Activated CD8-positive, alpha-beta T cell treated with anti-CD3 and anti-CD28 coated beads, Interleukin-2, amount 10 ng/mL, durations not matched to agents 7 days and 5 days (primary cell): ENCODE data around the gene PRDX1. TPM values are rescaled to one million over a fixed set of nuclear protein-coding genes. Genes with fewer than 3 reads are reported as not detected.
"Not testable (repeated sequence)": the region's sequence is repeated elsewhere in the genome, so short reads cannot be mapped to it uniquely, and the experiment has no call there.

Experiments
- ATAC-seq: fragments of 150-1000 bp; cut with Tn5 transposase; one replicate; pipeline ENCODE4 v1.10.0; 2021; ENCODE audit warnings: moderate library complexity
- CTCF ChIA-PET: fragments of 350-600 bp; sonication (Branson Sonifier 250); formaldehyde crosslinking; loops from one replicate; lab custom pipeline; 2021; ENCODE audit warnings: antibody characterized with exemption; lab: Charles Lee
- POLR2A ChIA-PET: fragments of 350-600 bp; sonication (Branson Sonifier 250); formaldehyde crosslinking; loops from one replicate; lab custom pipeline; 2021; ENCODE audit warnings: antibody characterized with exemption; lab: Charles Lee
- DNase-seq: peaks from one replicate; pipeline ENCODE4 v3.0.0-alpha.2; 2020
- H3K27ac Mint-ChIP-seq: one replicate; pipeline ENCODE4 v1.8.0; 2021; ENCODE audit warnings: mild to moderate bottlenecking, mixed read lengths
- H3K27me3 Mint-ChIP-seq: one replicate; pipeline ENCODE4 v1.8.0; 2021; ENCODE audit warnings: low read depth, mixed read lengths
- H3K36me3 Mint-ChIP-seq: one replicate; pipeline ENCODE4 v1.8.0; 2021; ENCODE audit warnings: low read depth, mixed read lengths
- H3K4me1 Mint-ChIP-seq: one replicate; pipeline ENCODE4 v1.8.0; 2021; ENCODE audit warnings: low read depth, mixed read lengths
- H3K4me3 Mint-ChIP-seq: one replicate; pipeline ENCODE4 v1.8.0; 2021; ENCODE audit warnings: mild to moderate bottlenecking, mixed read lengths
- H3K9me3 Mint-ChIP-seq: one replicate; pipeline ENCODE4 v1.8.0; 2022; ENCODE audit warnings: mixed read lengths; ENCODE audit not compliant: insufficient read depth
- total RNA-seq, 2 experiments: library from RNA; stranded (reverse); gene quantifications; one replicate each; pipeline ENCODE4 v1.2.3, GENCODE V29; 2021

Gene PRDX1
- total RNA-seq, 2 experiments from 2014 or later, result 250 to 251 TPM

- ATAC-seq (no peak), DNase-seq (no peak)
- Mint-ChIP-seq H3K27me3 (peaks cover 7% of the 10 kb centered on the region), H3K4me3 (no peak overlapping the region), H3K9me3 (no peaks in the 10 kb centered on the region), H3K36me3 (no peaks in the 10 kb centered on the region), H3K27ac (no peak overlapping the region), H3K4me1 (peaks cover 8% of the 10 kb centered on the region)
- POLR2A ChIA-PET, result interaction anchor here (0.9 to 3.3 kb wide), 4 partner anchors 14 to 197 kb away, joined by 3 to 19 read pairs (median 4); partner anchors contain the start of genes AKR1A1, MUTYH, PRDX1 and TOE1
- CTCF ChIA-PET, result interaction anchor here (1.1 to 1.7 kb wide), 3 partner anchors 15 to 33 kb away, joined by 3 to 5 read pairs (median 4); no protein-coding TSS in a partner anchor
Measured at GRCh38 chr1:45536886-45537285, 15.2 kb upstream of the PRDX1 start.

DNA sequence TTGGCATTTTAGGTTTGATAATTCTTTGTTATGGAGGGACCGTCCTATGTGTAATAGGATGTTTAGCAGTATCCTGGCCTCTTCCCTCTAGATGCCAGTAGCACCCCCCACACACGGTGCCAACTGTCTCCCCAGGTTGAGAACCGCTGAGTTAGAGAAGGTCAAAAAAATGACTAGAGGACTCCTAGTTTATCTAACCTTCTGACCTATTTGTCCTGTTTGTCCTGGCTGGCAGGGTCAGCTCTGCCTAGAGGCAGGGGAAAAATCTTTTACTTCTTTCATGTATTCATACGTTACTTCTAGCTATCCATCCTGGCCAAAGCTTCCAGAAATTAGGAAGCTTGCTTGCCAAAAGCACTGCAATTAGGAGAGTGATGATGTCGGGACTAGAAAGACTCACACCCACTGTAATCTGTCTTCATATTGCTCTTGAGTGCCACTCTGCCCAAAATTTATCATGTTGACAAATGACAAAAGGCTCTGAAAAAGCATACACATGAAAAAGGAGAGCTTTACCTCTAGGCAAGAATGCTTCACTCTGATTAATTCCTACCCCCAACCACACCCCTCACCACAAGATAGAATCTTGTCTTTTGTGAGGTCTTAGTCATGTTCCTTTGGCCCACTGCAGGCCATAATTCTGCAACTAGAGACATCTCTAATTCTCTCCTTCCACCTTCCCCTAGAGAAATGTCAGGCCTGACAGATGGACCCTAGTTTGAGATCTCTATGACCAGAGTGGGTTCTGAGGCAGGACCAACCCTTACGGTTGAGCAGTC, 14.5 kb upstream of the PRDX1 start:
- ATAC-seq, result peak; percentile 23
- Mint-ChIP-seq H3K27me3 (peaks cover 9% of the 10 kb centered on the region), H3K36me3 (no peaks in the 10 kb centered on the region), H3K27ac (no peak overlapping the region), H3K9me3 (no peaks in the 10 kb centered on the region), H3K4me3 (no peak overlapping the region), H3K4me1 (peaks cover 8% of the 10 kb centered on the region)
- CTCF ChIA-PET, result interaction anchor here (0.9 to 1.7 kb wide), 4 partner anchors 14 to 33 kb away, joined by 3 to 5 read pairs (median 4); partner anchors contain the start of gene AKR1A1
- DNase-seq, result no peak
- POLR2A ChIA-PET, result interaction anchor here (1.0 to 3.3 kb wide), 2 partner anchors 15 to 197 kb away, joined by 3 to 19 read pairs; partner anchors contain the start of gene PRDX1

- Mint-ChIP-seq H3K4me1 (peaks cover 7% of the 10 kb centered on the region), H3K27me3 (peaks cover 6% of the 10 kb centered on the region), H3K36me3 (no peaks in the 10 kb centered on the region), H3K27ac (no peak overlapping the region), H3K9me3 (no peaks in the 10 kb centered on the region), H3K4me3 (no peak overlapping the region)
- POLR2A ChIA-PET, result no interaction called here
- no peak for ATAC-seq
- CTCF ChIA-PET, result interaction anchor here (1.0 kb wide), 1 partner anchor 11 kb away, joined by 3 read pairs; no protein-coding TSS in a partner anchor
- no peak for DNase-seq
Measured at GRCh38 chr1:45531873-45532272, 10.2 kb upstream of the PRDX1 start.

DNA sequence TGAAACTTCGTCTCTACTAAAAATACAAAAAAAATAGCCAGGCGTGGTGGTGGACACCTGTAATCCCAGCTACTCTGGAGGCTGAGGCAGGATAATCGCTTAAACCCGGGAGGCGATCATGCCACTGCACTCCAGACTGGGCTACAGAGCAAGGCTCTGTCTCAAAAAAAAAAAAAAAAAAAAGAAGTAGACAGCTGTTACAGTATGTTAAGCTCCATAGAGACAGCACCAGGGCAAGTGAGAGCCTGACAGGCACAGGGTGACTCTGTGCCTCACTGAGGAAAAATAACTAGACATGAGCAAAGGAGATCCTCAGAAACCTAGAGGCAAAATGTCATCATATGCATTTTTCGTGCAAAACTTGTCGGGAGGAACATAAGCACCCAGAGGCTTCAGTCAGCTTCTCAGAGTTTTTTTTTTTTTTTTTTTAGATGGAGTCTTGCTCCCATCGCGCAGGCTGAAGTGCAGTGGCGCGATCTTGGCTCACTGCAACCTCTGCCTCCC, 9.0 kb upstream of the PRDX1 start:
- H3K9me3 Mint-ChIP-seq, result no peaks in the 10 kb centered on the region
- peaks cover 12% of the 10 kb centered on the region for H3K27me3 Mint-ChIP-seq
- H3K27ac Mint-ChIP-seq, result no peak overlapping the region
- ChIA-PET POLR2A (interaction anchor here (0.8 kb wide), 1 partner anchor 9 kb away, joined by 3 read pairs; the partner anchor contains the start of gene PRDX1), CTCF (interaction anchor here (1.0 kb wide), 1 partner anchor 15 kb away, joined by 5 read pairs; no protein-coding TSS in a partner anchor)
- H3K4me1 Mint-ChIP-seq, result no peaks in the 10 kb centered on the region
- H3K4me3 Mint-ChIP-seq, result no peak overlapping the region
- no peaks in the 10 kb centered on the region for H3K36me3 Mint-ChIP-seq
- DNase-seq (no peak), ATAC-seq (no peak)

GRCh38 chr1:45526135-45526644, 4.5 kb upstream of the PRDX1 start:
- no peak for ATAC-seq
- DNase-seq, result no peak
- Mint-ChIP-seq H3K27ac (no peak overlapping the region), H3K4me3 (no peak overlapping the region), H3K27me3 (peaks cover 14% of the 10 kb centered on the region), H3K9me3 (no peaks in the 10 kb centered on the region), H3K36me3 (peaks cover 2% of the 10 kb centered on the region), H3K4me1 (peaks cover 19% of the 10 kb centered on the region)
- ChIA-PET CTCF (no interaction called here), POLR2A (interaction anchor here (0.6 kb wide), 1 partner anchor 13 kb away, joined by 3 read pairs; no protein-coding TSS in a partner anchor)

DNA sequence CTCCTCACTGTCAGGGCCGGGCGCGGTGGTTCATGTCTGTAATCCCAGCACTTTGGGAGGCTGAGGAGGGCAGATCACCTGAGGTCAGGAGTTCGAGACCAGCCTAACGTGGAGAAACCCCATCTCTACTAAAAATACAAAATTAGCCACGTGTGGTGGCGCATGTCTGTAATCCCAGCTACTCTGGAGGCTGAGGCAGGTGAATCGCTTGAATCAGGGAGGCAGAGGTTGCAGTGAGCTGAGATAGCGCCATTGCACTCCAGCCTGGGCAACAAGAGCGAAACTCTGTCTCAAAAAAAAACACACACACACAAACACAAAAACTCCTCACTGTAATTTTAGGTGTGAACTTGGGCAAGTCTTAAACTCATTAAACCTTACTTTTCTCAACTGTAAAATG, 2.3 kb upstream of the PRDX1 start:
- POLR2A ChIA-PET, result interaction anchor here (0.7 to 3.8 kb wide), 4 partner anchors 21 to 117 kb away, joined by 3 to 55 read pairs (median 4); no protein-coding TSS in a partner anchor
- CTCF ChIA-PET, result interaction anchor here (1.4 to 2.0 kb wide), 3 partner anchors 11 to 47 kb away, joined by 4 to 10 read pairs (median 5); no protein-coding TSS in a partner anchor
- Mint-ChIP-seq H3K4me1 (peaks cover 30% of the 10 kb centered on the region), H3K27me3 (peaks cover 14% of the 10 kb centered on the region)
- not testable (repeated sequence) for H3K27ac Mint-ChIP-seq, DNase-seq, H3K9me3 Mint-ChIP-seq, ATAC-seq, H3K4me3 Mint-ChIP-seq, H3K36me3 Mint-ChIP-seq

- not testable (repeated sequence) for H3K4me3 Mint-ChIP-seq, H3K27ac Mint-ChIP-seq, H3K9me3 Mint-ChIP-seq, ATAC-seq, DNase-seq
- H3K4me1 Mint-ChIP-seq, result peaks cover 34% of the 10 kb centered on the region
- POLR2A ChIA-PET, result interaction anchor here (1.3 to 3.8 kb wide), 3 partner anchors 21 to 163 kb away, joined by 3 to 55 read pairs (median 14); partner anchors contain the start of gene GPBP1L1
- CTCF ChIA-PET, result interaction anchor here (1.4 to 2.0 kb wide), 3 partner anchors 11 to 47 kb away, joined by 4 to 10 read pairs (median 5); no protein-coding TSS in a partner anchor
- H3K36me3 Mint-ChIP-seq, result peaks cover 11% of the 10 kb centered on the region
- H3K27me3 Mint-ChIP-seq, result peaks cover 14% of the 10 kb centered on the region
Measured at GRCh38 chr1:45523516-45523915, 1.8 kb upstream of the PRDX1 start.

GRCh38 chr1:45522324-45523104, 830 bp upstream of the PRDX1 start:
- H3K27me3 Mint-ChIP-seq, result peaks cover 11% of the 10 kb centered on the region
- ChIA-PET CTCF (interaction anchor here (1.1 to 8.1 kb wide), 10 partner anchors 11 to 48 kb away, joined by 3 to 70 read pairs (median 5); partner anchors contain the start of genes AKR1A1, CCDC163 and MMACHC), POLR2A (interaction anchor here (0.6 to 3.8 kb wide), 38 partner anchors 8 to 801 kb away, joined by 3 to 55 read pairs (median 5); partner anchors contain the start of genes AKR1A1, CCDC163, GPBP1L1 and HECTD3)
- peaks cover 34% of the 10 kb centered on the region for H3K4me1 Mint-ChIP-seq
- no peaks in the 10 kb centered on the region for H3K9me3 Mint-ChIP-seq
- peak overlapping the region; percentile 87 for H3K27ac Mint-ChIP-seq
- peak overlapping the region; percentile 96 for H3K4me3 Mint-ChIP-seq
- DNase-seq, result no peak
- no peak for ATAC-seq
- H3K36me3 Mint-ChIP-seq, result peaks cover 13% of the 10 kb centered on the region

- H3K9me3 Mint-ChIP-seq, ATAC-seq, H3K27me3 Mint-ChIP-seq, DNase-seq, H3K27ac Mint-ChIP-seq: not testable (repeated sequence)
- peaks cover 34% of the 10 kb centered on the region for H3K4me1 Mint-ChIP-seq
- H3K36me3 Mint-ChIP-seq, result peaks cover 36% of the 10 kb centered on the region
- H3K4me3 Mint-ChIP-seq, result peak overlapping the region; percentile 96
- CTCF ChIA-PET, result interaction anchor here (1.0 to 8.1 kb wide), 3 partner anchors 21 to 49 kb away, joined by 3 to 70 read pairs (median 13); partner anchors contain the start of genes AKR1A1 and CCDC163
- POLR2A ChIA-PET, result interaction anchor here (0.9 to 2.8 kb wide), 2 partner anchors 12 to 180 kb away, joined by 6 to 24 read pairs; partner anchors contain the start of genes MUTYH and TOE1
Measured at GRCh38 chr1:45519774-45520173, 1.9 kb downstream of the PRDX1 start.

DNA sequence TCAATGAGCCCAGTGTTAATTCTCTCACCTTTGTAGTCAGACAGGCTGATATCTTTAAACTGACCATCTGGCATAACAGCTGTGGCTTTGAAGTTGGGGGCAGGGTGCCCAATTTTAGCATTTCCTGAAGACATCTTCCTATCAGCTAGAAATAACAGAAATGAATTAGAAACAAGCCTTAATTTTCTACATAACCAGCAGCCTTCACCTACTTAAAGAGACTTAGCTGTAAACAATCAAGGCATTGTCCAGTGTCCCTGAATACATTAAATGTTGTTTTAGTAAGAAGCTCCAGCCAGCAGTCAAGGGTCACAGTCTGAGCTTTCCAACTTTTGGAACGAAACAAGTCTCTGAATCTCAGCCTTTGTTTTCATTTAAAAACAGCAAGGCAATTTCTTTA, 2.8 kb downstream of the PRDX1 start:
- peak overlapping the region; percentile 33 for H3K27ac Mint-ChIP-seq
- POLR2A ChIA-PET, result interaction anchor here (0.6 to 0.9 kb wide), 4 partner anchors 11 to 508 kb away, joined by 3 to 6 read pairs (median 4); partner anchors contain the start of genes AKR1A1, HECTD3 and NASP

More for the DNA sequence above, 2.8 kb downstream of the PRDX1 start:
- peak overlapping the region; percentile 60 for H3K4me3 Mint-ChIP-seq
- DNase-seq (no peak), ATAC-seq (no peak)
- peaks cover 34% of the 10 kb centered on the region for H3K4me1 Mint-ChIP-seq
- peaks cover 44% of the 10 kb centered on the region for H3K36me3 Mint-ChIP-seq
- CTCF ChIA-PET, result interaction anchor here (0.9 to 8.1 kb wide), 3 partner anchors 14 to 50 kb away, joined by 3 to 70 read pairs (median 3); partner anchors contain the start of gene CCDC163
- H3K9me3 Mint-ChIP-seq, result no peaks in the 10 kb centered on the region
- H3K27me3 Mint-ChIP-seq, result no peaks in the 10 kb centered on the region
